B cell (primary cell): Measurements from ENCODE around the gene INSRR. TPM values are rescaled to one million over a fixed set of nuclear protein-coding genes. Genes with fewer than 3 reads are reported as not detected.

Experiments
- ATAC-seq: fragments of 200-7000 bp; cut with Tn5 transposase; one replicate; pipeline ENCODE4 v1.10.0; 2021; ENCODE audit warnings: low read depth, mild to moderate bottlenecking, moderate number of reproducible peaks, moderate library complexity
- CTCF ChIA-PET: fragments of 350-600 bp; sonication (Branson Sonifier 250); formaldehyde crosslinking; loops from one replicate; lab custom pipeline; 2021; ENCODE audit warnings: antibody characterized with exemption, inconsistent platforms; lab: Charles Lee
- POLR2A ChIA-PET: fragments of 350-600 bp; sonication (Branson Sonifier 250); formaldehyde crosslinking; loops from one replicate; lab custom pipeline; 2021; ENCODE audit warnings: antibody characterized with exemption; lab: Charles Lee
- DNase-seq: peaks from one replicate; pipeline ENCODE4 v3.0.0; 2013
- H2AFZ ChIP-seq: 2 replicates; pipeline ENCODE4 v1.6.1; 2012; ENCODE audit warnings: mild to moderate bottlenecking, low read depth, low read length; ENCODE audit not compliant: insufficient read depth, poor library complexity, severe bottlenecking
- H3K27ac ChIP-seq, 2 donors: 1 replicate in 1 of 2; 2 replicates in 1 of 2; pipeline ENCODE4 v1.5.1; 2012 to 2013; ENCODE audit warnings: low read length in 2 of 2, mild to moderate bottlenecking in 2 of 2, moderate library complexity in 1 of 2
- H3K27me3 ChIP-seq, 4 experiments: fragments of 200-600 bp in 1 of 4; sonication (generic) in 1 of 4; replicated peaks in 1 of 4; 1 replicate in 2 of 4; 2 replicates in 2 of 4; pipeline versions ENCODE4 v1.6.1 to v1.7.0; 2013 to 2016; ENCODE audit warnings: low read length in 3 of 4, mild to moderate bottlenecking in 2 of 4, mixed read lengths in 1 of 4, moderate library complexity in 1 of 4; ENCODE audit not compliant: insufficient read depth in 4 of 4, control insufficient read depth in 3 of 4; ENCODE audit errors: control extremely low read depth in 1 of 4
- H3K36me3 ChIP-seq, 2 experiments: replicated peaks in 1 of 2; 1 replicate in 1 of 2; 2 replicates in 1 of 2; pipeline versions ENCODE4 v1.6.1 to v1.7.1; 2013; ENCODE audit warnings: low read length in 1 of 2; ENCODE audit not compliant: insufficient read depth in 2 of 2, control insufficient read depth in 1 of 2; ENCODE audit errors: control extremely low read depth in 1 of 2, extremely low read depth in 1 of 2
- H3K4me1 ChIP-seq, 2 donors: fragments of 200-600 bp in 1 of 2; sonication (generic) in 1 of 2; 1 replicate in 1 of 2; 2 replicates in 1 of 2; pipeline versions ENCODE4 v1.5.1 to v1.6.1; 2013 to 2017; ENCODE audit warnings: low read length in 2 of 2; ENCODE audit not compliant: control insufficient read depth in 2 of 2, insufficient read depth in 2 of 2
- H3K4me2 ChIP-seq: replicated peaks from 2 replicates; pipeline ENCODE3; 2012; ENCODE audit warnings: mild to moderate bottlenecking, low read depth, low read length; ENCODE audit not compliant: poor library complexity, severe bottlenecking
- H3K4me3 ChIP-seq, 5 experiments: fragments of 200-600 bp in 1 of 5; sonication (generic) in 1 of 5; 1 replicate in 3 of 5; 2 replicates in 2 of 5; pipeline versions ENCODE4 v1.5.1 to v1.7.0; 2011 to 2016; ENCODE audit warnings: low read length in 4 of 5, mild to moderate bottlenecking in 4 of 5, low read depth in 2 of 5, control low read depth in 1 of 5, moderate library complexity in 1 of 5; ENCODE audit not compliant: insufficient read depth in 1 of 5; ENCODE audit errors: control extremely low read depth in 1 of 5, extremely low read depth in 1 of 5
- H3K79me2 ChIP-seq: fragments of 200-600 bp; sonication (generic); one replicate; pipeline ENCODE4 v1.6.0; 2016; ENCODE audit warnings: low read length; ENCODE audit not compliant: control insufficient read depth, insufficient read depth
- H3K9ac ChIP-seq: fragments of 200-600 bp; sonication (generic); 2 replicates; pipeline ENCODE4 v1.6.1; 2017; ENCODE audit warnings: mild to moderate bottlenecking, low read length, moderate library complexity
- H3K9me3 ChIP-seq, 3 donors: one replicate each; pipeline versions ENCODE4 v1.6.1 to v1.7.1; 2013; ENCODE audit warnings: low read length in 2 of 3; ENCODE audit not compliant: control insufficient read depth in 2 of 3, insufficient read depth in 1 of 3; ENCODE audit errors: control extremely low read depth in 1 of 3
- H4K20me1 ChIP-seq: 2 replicates; pipeline ENCODE4 v1.6.0; 2012; ENCODE audit warnings: mild to moderate bottlenecking, low read length; ENCODE audit not compliant: insufficient read depth, control insufficient read depth, poor library complexity, severe bottlenecking
- H3K27ac Mint-ChIP-seq: one replicate; pipeline ENCODE4 v1.8.0; 2021; ENCODE audit warnings: mixed read lengths
- H3K27me3 Mint-ChIP-seq: one replicate; pipeline ENCODE4 v1.8.0; 2021; ENCODE audit warnings: mixed read lengths
- H3K4me1 Mint-ChIP-seq: one replicate; pipeline ENCODE4 v1.8.0; 2021; ENCODE audit warnings: mixed read lengths
- H3K4me3 Mint-ChIP-seq: one replicate; pipeline ENCODE4 v1.8.0; 2021; ENCODE audit warnings: mixed read lengths
- H3K9me3 Mint-ChIP-seq: one replicate; pipeline ENCODE4 v1.8.0; 2022; ENCODE audit warnings: mixed read lengths; ENCODE audit not compliant: insufficient read depth
- EZH2 ChIP-seq: IDR thresholded peaks from 2 replicates; pipeline ENCODE4 v1.6.1; 2012; ENCODE audit warnings: borderline replicate concordance, low read depth, mild to moderate bottlenecking, moderate library complexity, low read length; ENCODE audit not compliant: insufficient read depth, poor library complexity, severe bottlenecking
- WGBS: methylation state at CpG from one replicate; pipeline ENCODE4 v1.1.5; 2013; ENCODE audit warnings: missing lambda C conversion rate; ENCODE audit not compliant: insufficient coverage; 5-methylcytosine and 5-hydroxymethylcytosine counted together
- intact Hi-C: fragments of 100-400 bp; cut with micrococcal nuclease; formaldehyde crosslinking; loops from one replicate; pipeline ENCODE4 v1.10.0; 2022
- polyA plus RNA-seq: library from polyadenylated mRNA; depleted of rRNA; stranded (reverse); fragments of >200 nt; gene quantifications from 2 replicates; pipeline ENCODE4 v1.2.3, GENCODE V29; 2012
- total RNA-seq, 2 donors: library from RNA; stranded (reverse); fragments of 120-200 nt in 1 of 2; gene quantifications; 1 replicate in 1 of 2; 2 replicates in 1 of 2; pipeline versions ENCODE4 v1.2.3 to v1.2.4, GENCODE V29; 2013 to 2022
- TF ChIP-seq, protein P1 (sequence below): fragments of 200-600 bp; IDR thresholded peaks from one replicate; pipeline ENCODE4 v1.8.0; 2022; ENCODE audit warnings: antibody characterized with exemption, mild to moderate bottlenecking

Gene INSRR
- total and polyA plus RNA-seq, 2 donors (not counting 1 experiment from before 2014, with no cell fraction given), result not detected

DNA sequence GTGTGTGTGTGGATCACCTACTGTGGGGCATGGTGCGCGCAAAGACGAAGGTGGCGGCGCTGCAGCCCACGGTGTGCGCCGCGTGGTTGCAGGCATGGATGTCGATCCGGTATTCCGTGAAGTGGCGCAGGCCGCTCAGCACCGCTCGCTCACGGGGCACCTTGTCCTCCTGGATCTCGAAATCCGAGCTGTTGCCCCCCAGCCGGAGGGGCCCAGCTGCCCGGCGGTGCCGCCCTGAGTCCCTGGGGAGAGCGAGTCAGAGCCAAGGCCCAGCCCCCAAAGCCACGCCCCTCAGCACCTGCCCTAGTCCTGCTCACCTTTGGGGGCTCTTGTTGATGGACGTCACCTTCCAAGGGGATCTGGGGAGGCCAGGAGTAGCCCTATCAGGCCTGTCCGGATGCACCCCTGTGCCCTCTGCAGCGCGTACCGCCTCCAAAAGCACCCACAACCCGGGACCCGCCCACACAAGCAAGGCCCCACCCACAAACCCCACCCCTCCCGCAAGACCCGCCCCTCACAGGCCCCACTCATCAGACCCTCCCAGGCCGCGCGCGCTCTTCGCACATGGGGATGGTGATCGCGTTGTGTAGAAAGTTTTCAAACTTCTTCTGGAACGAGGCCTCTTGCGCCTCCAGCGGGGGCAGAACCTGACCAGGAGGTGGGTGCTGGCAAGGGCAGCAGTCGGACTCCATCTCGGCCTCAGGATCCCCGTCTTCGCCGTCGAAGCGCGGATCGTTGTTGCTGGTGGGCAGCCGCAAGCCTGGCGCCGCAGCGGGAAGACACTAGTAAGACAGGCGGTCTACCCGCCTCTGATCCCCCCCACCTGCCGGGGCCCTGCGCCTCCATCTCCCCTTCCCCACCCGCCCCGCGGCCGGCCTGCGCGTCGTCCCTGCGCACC, 13.6 kb downstream of the INSRR start:
- ATAC-seq (no peak), DNase-seq (peak; percentile 28)
- no peaks in the 10 kb centered on the region for H3K79me2 ChIP-seq
- H3K9me3 Mint-ChIP-seq, result no peaks in the 10 kb centered on the region
- TF ChIP-seq, protein P1, sequence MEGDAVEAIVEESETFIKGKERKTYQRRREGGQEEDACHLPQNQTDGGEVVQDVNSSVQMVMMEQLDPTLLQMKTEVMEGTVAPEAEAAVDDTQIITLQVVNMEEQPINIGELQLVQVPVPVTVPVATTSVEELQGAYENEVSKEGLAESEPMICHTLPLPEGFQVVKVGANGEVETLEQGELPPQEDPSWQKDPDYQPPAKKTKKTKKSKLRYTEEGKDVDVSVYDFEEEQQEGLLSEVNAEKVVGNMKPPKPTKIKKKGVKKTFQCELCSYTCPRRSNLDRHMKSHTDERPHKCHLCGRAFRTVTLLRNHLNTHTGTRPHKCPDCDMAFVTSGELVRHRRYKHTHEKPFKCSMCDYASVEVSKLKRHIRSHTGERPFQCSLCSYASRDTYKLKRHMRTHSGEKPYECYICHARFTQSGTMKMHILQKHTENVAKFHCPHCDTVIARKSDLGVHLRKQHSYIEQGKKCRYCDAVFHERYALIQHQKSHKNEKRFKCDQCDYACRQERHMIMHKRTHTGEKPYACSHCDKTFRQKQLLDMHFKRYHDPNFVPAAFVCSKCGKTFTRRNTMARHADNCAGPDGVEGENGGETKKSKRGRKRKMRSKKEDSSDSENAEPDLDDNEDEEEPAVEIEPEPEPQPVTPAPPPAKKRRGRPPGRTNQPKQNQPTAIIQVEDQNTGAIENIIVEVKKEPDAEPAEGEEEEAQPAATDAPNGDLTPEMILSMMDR, result no peak
- no peak for TF ChIP-seq EZH2
- POLR2A ChIA-PET, result no interaction called here
- peaks cover 17% of the 10 kb centered on the region for H3K4me1 Mint-ChIP-seq
- intact Hi-C loops, result no loop called here
- no peak overlapping the region for H3K27ac Mint-ChIP-seq
- H3K4me1 ChIP-seq, result peaks cover 8 to 12% of the 10 kb centered on the region in 2 donors
- H4K20me1 ChIP-seq, result no peaks in the 10 kb centered on the region
- CTCF ChIA-PET, result interaction anchor here (1.2 kb wide), 1 partner anchor 10 kb away, joined by 3 read pairs; no protein-coding TSS in a partner anchor
- peaks cover 0 to 9% (median 0%) of the 10 kb centered on the region in 3 donors for H3K9me3 ChIP-seq
- H3K4me3 ChIP-seq, result no peak overlapping the region
- WGBS, result 16% methylated on average over 51 of the region's 69 CpGs
- no peak overlapping the region for H2AFZ ChIP-seq
- H3K4me2 ChIP-seq, result peak overlapping the region; percentile 43
- peak overlapping the region; percentile 62 for H3K4me3 Mint-ChIP-seq
- no peak overlapping the region for H3K27ac ChIP-seq
- peaks cover 0 to 65% (median 28%) of the 10 kb centered on the region in 4 experiments for H3K27me3 ChIP-seq
- H3K27me3 Mint-ChIP-seq, result peaks cover 77% of the 10 kb centered on the region
- no peak overlapping the region for H3K9ac ChIP-seq
- no peaks in the 10 kb centered on the region for H3K36me3 ChIP-seq

DNA sequence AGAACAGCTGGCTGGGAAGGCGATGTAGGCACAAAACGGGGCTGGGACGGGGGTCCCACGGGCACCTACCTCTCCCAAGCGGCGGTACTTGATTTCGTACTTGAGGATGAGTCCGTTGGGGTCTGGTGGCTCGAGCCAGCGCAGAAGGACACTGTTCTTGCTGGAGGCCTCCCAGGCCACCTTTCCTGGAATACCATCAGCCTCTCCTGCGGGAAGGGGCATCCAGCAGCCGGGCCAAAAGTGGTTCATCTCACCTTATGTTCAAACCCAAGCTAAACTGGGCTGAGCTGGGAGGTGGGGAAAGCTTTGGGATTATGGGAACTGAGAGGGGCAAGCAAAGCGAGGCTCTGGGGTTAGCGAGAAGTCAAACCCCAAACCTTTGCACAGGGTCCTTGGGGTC, 14.3 kb downstream of the INSRR start:
- H3K4me2 ChIP-seq, result peak overlapping the region; percentile 43

More for the DNA sequence above, 14.3 kb downstream of the INSRR start:
- no peak for ATAC-seq
- H3K27me3 ChIP-seq, result peaks cover 0 to 68% (median 27%) of the 10 kb centered on the region in 4 experiments
- ChIA-PET CTCF (no interaction called here), POLR2A (no interaction called here)
- H3K9ac ChIP-seq, result no peak overlapping the region
- no peak overlapping the region for H3K27ac ChIP-seq
- H3K27me3 Mint-ChIP-seq, result peaks cover 82% of the 10 kb centered on the region
- H3K9me3 ChIP-seq, result peaks cover 0 to 9% (median 0%) of the 10 kb centered on the region in 3 donors
- peaks cover 17% of the 10 kb centered on the region for H3K4me1 Mint-ChIP-seq
- intact Hi-C loops, result no loop called here
- no peaks in the 10 kb centered on the region for H3K79me2 ChIP-seq
- H3K4me1 ChIP-seq, result peaks cover 8 to 12% of the 10 kb centered on the region in 2 donors
- no peaks in the 10 kb centered on the region for H3K36me3 ChIP-seq
- H2AFZ ChIP-seq, result no peak overlapping the region
- no peak overlapping the region for H3K4me3 ChIP-seq
- H4K20me1 ChIP-seq, result no peaks in the 10 kb centered on the region
- TF ChIP-seq, protein P1, result no peak
- no peak for DNase-seq
- H3K9me3 Mint-ChIP-seq, result no peaks in the 10 kb centered on the region
- WGBS, result 38% methylated on average over 13 of the region's 14 CpGs
- H3K27ac Mint-ChIP-seq, result no peak overlapping the region
- H3K4me3 Mint-ChIP-seq, result peak overlapping the region; percentile 26
